ENCODE results near the gene AFF2.

The AFF2 gene

GRCh38 chrX:148732743-148733142, 232.3 kb downstream of the AFF2 start:
- no peak for DNase-seq (ENCODE audit: low read depth in 2 of 2)

- DNase-seq (ENCODE audit: low read depth in 2 of 2) = no peak
Measured at GRCh38 chrX:148741441-148741840, 241.0 kb downstream of the AFF2 start.

GRCh38 chrX:148755111-148755510, 254.7 kb downstream of the AFF2 start:
- no peak for DNase-seq (ENCODE audit: low read depth in 2 of 2)

- DNase-seq (ENCODE audit: low read depth in 2 of 2) = no peak
Measured at GRCh38 chrX:148763896-148764295, 263.5 kb downstream of the AFF2 start.

GRCh38 chrX:148768296-148768695, 267.9 kb downstream of the AFF2 start:
- DNase-seq (ENCODE audit: low read depth in 2 of 2) = no peak

- no peak for DNase-seq (ENCODE audit: low read depth in 2 of 2)
Measured at GRCh38 chrX:148771440-148771839, 271.0 kb downstream of the AFF2 start.

GRCh38 chrX:148774276-148774675, 273.9 kb downstream of the AFF2 start:
- no peak for DNase-seq (ENCODE audit: low read depth in 2 of 2)

- DNase-seq (ENCODE audit: low read depth in 2 of 2) = no peak
Measured at GRCh38 chrX:148784137-148784536, 283.7 kb downstream of the AFF2 start.

- no peak for DNase-seq (ENCODE audit: low read depth in 2 of 2)
Measured at GRCh38 chrX:148784856-148785255, 284.4 kb downstream of the AFF2 start.

GRCh38 chrX:148785256-148785655, 284.8 kb downstream of the AFF2 start:
- DNase-seq (ENCODE audit: low read depth in 2 of 2) = no peak

- DNase-seq (ENCODE audit: low read depth in 2 of 2) = no peak
Measured at GRCh38 chrX:148788449-148788848, 288.0 kb downstream of the AFF2 start.

GRCh38 chrX:148794350-148794749, 293.9 kb downstream of the AFF2 start:
- DNase-seq (ENCODE audit: low read depth in 2 of 2) = no peak

- DNase-seq (ENCODE audit: low read depth in 2 of 2) = no peak
Measured at GRCh38 chrX:148804579-148805355, 304.4 kb downstream of the AFF2 start.

- DNase-seq (ENCODE audit: low read depth in 2 of 2) = no peak
Measured at GRCh38 chrX:148806145-148806870, 305.9 kb downstream of the AFF2 start.

GRCh38 chrX:148808833-148809232, 308.4 kb downstream of the AFF2 start:
- no peak for DNase-seq (ENCODE audit: low read depth in 2 of 2)

- no peak for DNase-seq (ENCODE audit: low read depth in 2 of 2)
Measured at GRCh38 chrX:148811236-148811635, 310.8 kb downstream of the AFF2 start.

- DNase-seq (ENCODE audit: low read depth in 2 of 2) = no peak
Measured at GRCh38 chrX:148813422-148813821, 313.0 kb downstream of the AFF2 start.

- no peak for DNase-seq (ENCODE audit: low read depth in 2 of 2)
Measured at GRCh38 chrX:148813967-148814366, 313.6 kb downstream of the AFF2 start.

- no peak for DNase-seq (ENCODE audit: low read depth in 2 of 2)
Measured at GRCh38 chrX:148815218-148815961, 315.0 kb downstream of the AFF2 start.

GRCh38 chrX:148823986-148824385, 323.6 kb downstream of the AFF2 start:
- DNase-seq (ENCODE audit: low read depth in 2 of 2) = no peak

GRCh38 chrX:148825696-148826095, 325.3 kb downstream of the AFF2 start:
- DNase-seq (ENCODE audit: low read depth in 2 of 2) = no peak

- no peak for DNase-seq (ENCODE audit: low read depth in 2 of 2)
Measured at GRCh38 chrX:148836741-148837140, 336.3 kb downstream of the AFF2 start.

- DNase-seq (ENCODE audit: low read depth in 2 of 2) = no peak
Measured at GRCh38 chrX:148850631-148851030, 350.2 kb downstream of the AFF2 start.
